ENCODE measurements around the gene HINFP. TPM values are rescaled to one million over a fixed set of nuclear protein-coding genes. Genes with fewer than 3 reads are reported as not detected.

HINFP gene
- total and polyA plus RNA-seq, 9 of the 15 experiments (the other 6 are each of a cell fraction or from before 2014, with no cell fraction given) = 13.8 to 34.1 (median 22.5) TPM

GRCh38 chr11:119168471-119169281 lies 47.3 kb downstream of the HINFP start, which contains the start of gene NLRX1 (continued):
- TF ChIP-seq, protein P1, sequence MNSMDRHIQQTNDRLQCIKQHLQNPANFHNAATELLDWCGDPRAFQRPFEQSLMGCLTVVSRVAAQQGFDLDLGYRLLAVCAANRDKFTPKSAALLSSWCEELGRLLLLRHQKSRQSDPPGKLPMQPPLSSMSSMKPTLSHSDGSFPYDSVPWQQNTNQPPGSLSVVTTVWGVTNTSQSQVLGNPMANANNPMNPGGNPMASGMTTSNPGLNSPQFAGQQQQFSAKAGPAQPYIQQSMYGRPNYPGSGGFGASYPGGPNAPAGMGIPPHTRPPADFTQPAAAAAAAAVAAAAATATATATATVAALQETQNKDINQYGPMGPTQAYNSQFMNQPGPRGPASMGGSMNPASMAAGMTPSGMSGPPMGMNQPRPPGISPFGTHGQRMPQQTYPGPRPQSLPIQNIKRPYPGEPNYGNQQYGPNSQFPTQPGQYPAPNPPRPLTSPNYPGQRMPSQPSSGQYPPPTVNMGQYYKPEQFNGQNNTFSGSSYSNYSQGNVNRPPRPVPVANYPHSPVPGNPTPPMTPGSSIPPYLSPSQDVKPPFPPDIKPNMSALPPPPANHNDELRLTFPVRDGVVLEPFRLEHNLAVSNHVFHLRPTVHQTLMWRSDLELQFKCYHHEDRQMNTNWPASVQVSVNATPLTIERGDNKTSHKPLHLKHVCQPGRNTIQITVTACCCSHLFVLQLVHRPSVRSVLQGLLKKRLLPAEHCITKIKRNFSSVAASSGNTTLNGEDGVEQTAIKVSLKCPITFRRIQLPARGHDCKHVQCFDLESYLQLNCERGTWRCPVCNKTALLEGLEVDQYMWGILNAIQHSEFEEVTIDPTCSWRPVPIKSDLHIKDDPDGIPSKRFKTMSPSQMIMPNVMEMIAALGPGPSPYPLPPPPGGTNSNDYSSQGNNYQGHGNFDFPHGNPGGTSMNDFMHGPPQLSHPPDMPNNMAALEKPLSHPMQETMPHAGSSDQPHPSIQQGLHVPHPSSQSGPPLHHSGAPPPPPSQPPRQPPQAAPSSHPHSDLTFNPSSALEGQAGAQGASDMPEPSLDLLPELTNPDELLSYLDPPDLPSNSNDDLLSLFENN (IDR thresholded peaks at IDR 0.05; ENCODE audit: low read depth in 2 of 2, low read length in 2 of 2) = no peak
- TF ChIP-seq SMC3 (conservative IDR thresholded peaks at IDR 0.05; ENCODE audit: insufficient read depth, low read depth, low read length) (no peak; the same call in 1 of the 2 replicates), BRD4 (IDR thresholded peaks at IDR 0.05) (peak; percentile 33; the same call in 1 of the 2 replicates), ZBTB11 (CRISPR knock-in tag; IDR thresholded peaks at IDR 0.05) (0 out of 6 replicates have a peak, but pooled peaks of 1 of the 3 experiments have one; percentile 22), BHLHE40 (IDR thresholded peaks at IDR 0.05; ENCODE audit: low read length) (no peak), PHF8 (IDR thresholded peaks at IDR 0.05; ENCODE audit: borderline replicate concordance, low read length) (peak; percentile 52; the same call in 1 of the 2 replicates), CHD4 (IDR thresholded peaks at IDR 0.05; ENCODE audit: insufficient read depth, insufficient replicate concordance, low read depth, low read length, poor library complexity, severe bottlenecking) (peak; percentile 98), HMGN3 (IDR thresholded peaks at IDR 0.05; ENCODE audit: borderline replicate concordance, extremely low read depth, insufficient read length, low read depth, low read length) (peak; percentile 50), SRSF7 (optimal IDR thresholded peaks at IDR 0.05; ENCODE audit: low read depth, low read length) (no peak)
- TF ChIP-seq, protein P2, sequence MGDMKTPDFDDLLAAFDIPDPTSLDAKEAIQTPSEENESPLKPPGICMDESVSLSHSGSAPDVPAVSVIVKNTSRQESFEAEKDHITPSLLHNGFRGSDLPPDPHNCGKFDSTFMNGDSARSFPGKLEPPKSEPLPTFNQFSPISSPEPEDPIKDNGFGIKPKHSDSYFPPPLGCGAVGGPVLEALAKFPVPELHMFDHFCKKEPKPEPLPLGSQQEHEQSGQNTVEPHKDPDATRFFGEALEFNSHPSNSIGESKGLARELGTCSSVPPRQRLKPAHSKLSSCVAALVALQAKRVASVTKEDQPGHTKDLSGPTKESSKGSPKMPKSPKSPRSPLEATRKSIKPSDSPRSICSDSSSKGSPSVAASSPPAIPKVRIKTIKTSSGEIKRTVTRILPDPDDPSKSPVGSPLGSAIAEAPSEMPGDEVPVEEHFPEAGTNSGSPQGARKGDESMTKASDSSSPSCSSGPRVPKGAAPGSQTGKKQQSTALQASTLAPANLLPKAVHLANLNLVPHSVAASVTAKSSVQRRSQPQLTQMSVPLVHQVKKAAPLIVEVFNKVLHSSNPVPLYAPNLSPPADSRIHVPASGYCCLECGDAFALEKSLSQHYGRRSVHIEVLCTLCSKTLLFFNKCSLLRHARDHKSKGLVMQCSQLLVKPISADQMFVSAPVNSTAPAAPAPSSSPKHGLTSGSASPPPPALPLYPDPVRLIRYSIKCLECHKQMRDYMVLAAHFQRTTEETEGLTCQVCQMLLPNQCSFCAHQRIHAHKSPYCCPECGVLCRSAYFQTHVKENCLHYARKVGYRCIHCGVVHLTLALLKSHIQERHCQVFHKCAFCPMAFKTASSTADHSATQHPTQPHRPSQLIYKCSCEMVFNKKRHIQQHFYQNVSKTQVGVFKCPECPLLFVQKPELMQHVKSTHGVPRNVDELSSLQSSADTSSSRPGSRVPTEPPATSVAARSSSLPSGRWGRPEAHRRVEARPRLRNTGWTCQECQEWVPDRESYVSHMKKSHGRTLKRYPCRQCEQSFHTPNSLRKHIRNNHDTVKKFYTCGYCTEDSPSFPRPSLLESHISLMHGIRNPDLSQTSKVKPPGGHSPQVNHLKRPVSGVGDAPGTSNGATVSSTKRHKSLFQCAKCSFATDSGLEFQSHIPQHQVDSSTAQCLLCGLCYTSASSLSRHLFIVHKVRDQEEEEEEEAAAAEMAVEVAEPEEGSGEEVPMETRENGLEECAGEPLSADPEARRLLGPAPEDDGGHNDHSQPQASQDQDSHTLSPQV (IDR thresholded peaks at IDR 0.05) = peak; percentile 52; the same call in 1 of the 2 replicates
